Measurements from ENCODE around the gene PALS2.

Gene PALS2

DNA sequence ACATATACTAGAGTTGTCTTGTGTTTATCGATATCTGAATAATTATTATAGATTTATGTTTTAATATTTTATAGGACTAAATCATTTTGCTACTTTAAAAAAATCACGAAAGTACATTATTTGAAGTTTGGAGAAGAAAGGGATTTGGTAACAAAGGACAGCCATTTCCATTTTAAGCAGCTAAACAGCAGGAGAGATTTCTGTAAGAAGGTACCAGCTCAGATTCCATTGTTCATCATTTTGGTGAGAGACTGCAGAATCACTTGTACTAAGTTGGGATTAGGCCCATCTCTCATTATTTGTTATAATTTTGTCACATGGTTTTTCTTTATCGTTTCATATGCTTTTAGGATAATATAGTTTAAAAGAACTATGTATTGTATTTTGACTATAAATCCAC is 46.7 kb downstream of the PALS2 start:
- Histone ChIP-seq H3K4me3 (no peak overlapping the region), H3K36me3 (ENCODE audit: insufficient read depth, low read length) (0 out of 2 replicates have a peak, but pooled peaks cover 5% of the 10 kb centered on the region), H3K27ac (no peak overlapping the region), H3K9ac (ENCODE audit: insufficient read length) (no peak overlapping the region), H3K9me3 (ENCODE audit: low read depth, low read length) (peaks cover 6% of the 10 kb centered on the region; the same call in 1 of the 2 replicates)
- DNase-seq (ENCODE audit: low read depth, low spot score), result no peak
- TF ChIP-seq EZH2 (IDR thresholded peaks at IDR 0.05) (no peak), POLR2AphosphoS5 (IDR thresholded peaks at IDR 0.05; ENCODE audit: borderline replicate concordance, low read depth, low read length) (no peak), FOXP2 (optimal IDR thresholded peaks at IDR 0.05; ENCODE audit: control extremely low read depth, extremely low read length, insufficient read depth) (no peak)

DNA sequence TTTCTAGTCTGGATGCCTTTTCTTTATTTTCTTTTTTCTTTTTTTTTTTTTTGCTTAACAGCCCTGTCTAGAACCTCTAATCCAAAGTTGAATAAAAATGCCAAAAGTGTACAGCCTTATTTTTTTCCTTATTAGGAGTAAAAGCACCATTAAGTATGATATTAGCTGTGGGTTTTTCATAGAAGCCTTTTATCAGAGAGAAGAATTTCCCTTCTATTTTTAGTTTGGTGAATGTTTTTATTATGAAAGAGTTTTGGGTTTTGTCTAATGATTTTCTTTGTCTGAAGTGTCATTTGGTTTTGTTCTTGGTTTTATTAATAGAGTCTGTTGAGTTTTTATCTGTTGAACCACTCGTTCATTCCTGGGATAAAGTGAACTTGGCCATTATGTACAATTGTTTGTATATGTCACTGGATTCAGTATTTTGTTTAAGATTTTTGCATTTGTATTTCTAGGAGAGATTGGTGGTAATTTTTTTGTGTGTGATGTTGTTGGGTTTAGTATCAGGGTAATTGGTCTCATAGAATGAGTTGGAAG is 49.5 kb downstream of the PALS2 start:
- H3K27ac ChIP-seq, result no peak overlapping the region
- TF ChIP-seq FOXP2 (optimal IDR thresholded peaks at IDR 0.05; ENCODE audit: control extremely low read depth, extremely low read length, insufficient read depth) (no peak), EZH2 (IDR thresholded peaks at IDR 0.05) (no peak), POLR2AphosphoS5 (IDR thresholded peaks at IDR 0.05; ENCODE audit: borderline replicate concordance, low read depth, low read length) (no peak)
- no peak overlapping the region for H3K4me3 ChIP-seq
- H3K9me3 ChIP-seq (ENCODE audit: low read depth, low read length), result peaks cover 3% of the 10 kb centered on the region; the same call in 1 of the 2 replicates
- peaks cover 18% of the 10 kb centered on the region for H3K36me3 ChIP-seq (ENCODE audit: insufficient read depth, low read length)
- H3K9ac ChIP-seq (ENCODE audit: insufficient read length), result no peak overlapping the region
- DNase-seq (ENCODE audit: low read depth, low spot score), result no peak
